Erythroblast (primary cell): Measurements from ENCODE around the gene NFKBIA.

Experiments used
- GATA1 ChIP-seq: IDR thresholded peaks from 2 replicates; pipeline ENCODE4 v1.6.1; 2011; ENCODE audit warnings: low read depth, mild to moderate bottlenecking, control low read depth, low read length, moderate library complexity
- POLR2A ChIP-seq: IDR thresholded peaks from 2 replicates; pipeline ENCODE4 v1.6.1; 2011; ENCODE audit warnings: mild to moderate bottlenecking, low read length

DNA sequence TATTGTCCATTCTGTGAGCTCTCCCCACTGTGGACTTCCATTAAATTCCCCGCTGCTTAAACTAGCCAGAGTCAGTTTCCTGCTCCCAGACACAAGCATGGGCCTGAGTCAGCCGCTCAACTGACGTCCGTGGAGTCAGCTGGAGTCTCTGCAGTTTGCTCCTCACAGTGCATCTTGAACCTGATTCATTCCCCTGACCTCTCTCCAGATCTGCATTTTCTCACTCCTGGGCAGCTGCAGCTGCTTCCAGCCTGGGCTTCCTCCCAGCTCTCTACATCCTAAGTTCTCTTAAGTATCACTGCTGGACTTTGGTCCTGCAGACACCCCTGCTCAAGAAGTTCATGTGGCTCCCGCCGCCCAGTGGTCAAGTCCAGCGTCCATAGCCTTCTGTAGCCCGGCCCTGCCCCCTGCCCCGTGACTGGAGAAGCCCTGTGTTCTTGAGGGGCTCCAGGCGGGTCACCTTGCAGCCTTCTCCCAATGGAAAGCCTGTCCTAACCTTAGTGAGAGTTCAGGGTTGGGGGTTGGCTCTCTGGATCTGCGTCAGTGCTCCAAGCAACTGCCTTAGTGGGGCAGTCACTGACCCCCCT lies 20.0 kb downstream of the NFKBIA start:
- TF ChIP-seq POLR2A (no peak), GATA1 (no peak)
